K562 treated with DMSO at 1 percent for 24 hours (cell line): ENCODE results near the gene TMEM35A. TPM values are rescaled to one million over a fixed set of nuclear protein-coding genes. Genes with fewer than 3 reads are reported as not detected.

ENCODE experiments used
- total RNA-seq: library from RNA; unstranded; fragments of 300-600 nt; gene quantifications from 2 replicates; pipeline ENCODE4 v1.2.3, GENCODE V29; 2022; ENCODE audit warnings: low read depth; ENCODE audit not compliant: insufficient read depth

Gene TMEM35A, protein sequence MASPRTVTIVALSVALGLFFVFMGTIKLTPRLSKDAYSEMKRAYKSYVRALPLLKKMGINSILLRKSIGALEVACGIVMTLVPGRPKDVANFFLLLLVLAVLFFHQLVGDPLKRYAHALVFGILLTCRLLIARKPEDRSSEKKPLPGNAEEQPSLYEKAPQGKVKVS
- not detected in 2 replicates for total RNA-seq

DNA sequence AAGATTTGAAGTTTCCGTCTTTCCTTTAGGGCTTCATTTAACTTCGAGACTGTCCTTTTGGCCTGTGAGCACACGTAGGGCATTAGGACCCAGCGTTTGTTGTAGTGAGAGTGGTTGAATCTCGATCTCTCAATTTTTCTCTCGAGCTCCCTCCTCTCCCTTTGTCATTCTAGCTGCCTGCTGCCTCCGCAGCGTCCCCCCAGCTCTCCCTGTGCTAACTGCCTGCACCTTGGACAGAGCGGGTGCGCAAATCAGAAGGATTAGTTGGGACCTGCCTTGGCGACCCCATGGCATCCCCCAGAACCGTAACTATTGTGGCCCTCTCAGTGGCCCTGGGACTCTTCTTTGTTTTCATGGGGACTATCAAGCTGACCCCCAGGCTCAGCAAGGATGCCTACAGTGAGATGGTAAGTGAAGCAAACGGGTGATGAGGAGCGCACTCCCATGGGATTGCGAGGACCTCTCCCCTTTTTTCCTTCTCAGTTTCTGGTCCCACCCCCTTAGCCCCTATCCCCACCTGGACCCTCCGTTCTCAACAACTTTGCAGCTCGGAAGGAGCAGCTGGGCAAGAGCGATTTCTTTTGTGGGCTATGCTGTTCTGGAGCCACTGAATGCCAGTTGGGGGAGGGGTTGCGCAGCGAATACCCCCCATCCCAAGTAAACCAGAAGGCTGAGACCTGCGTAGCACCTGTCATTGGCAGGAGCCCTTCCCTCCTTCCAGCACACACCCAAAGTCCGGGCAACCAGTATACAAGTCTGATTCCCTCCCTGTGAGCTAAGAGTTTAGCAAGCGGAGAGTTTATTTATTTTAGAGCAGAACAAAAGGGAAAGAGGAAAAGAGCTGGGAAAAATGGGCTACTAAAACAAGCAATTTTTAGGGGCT, at the start of gene TMEM35A:
Gene TMEM35A, plus strand, starts transcription at position 164 of the 883 bp plus-strand sequence. Its CDS starts 124 bp downstream, at position 288.

DNA sequence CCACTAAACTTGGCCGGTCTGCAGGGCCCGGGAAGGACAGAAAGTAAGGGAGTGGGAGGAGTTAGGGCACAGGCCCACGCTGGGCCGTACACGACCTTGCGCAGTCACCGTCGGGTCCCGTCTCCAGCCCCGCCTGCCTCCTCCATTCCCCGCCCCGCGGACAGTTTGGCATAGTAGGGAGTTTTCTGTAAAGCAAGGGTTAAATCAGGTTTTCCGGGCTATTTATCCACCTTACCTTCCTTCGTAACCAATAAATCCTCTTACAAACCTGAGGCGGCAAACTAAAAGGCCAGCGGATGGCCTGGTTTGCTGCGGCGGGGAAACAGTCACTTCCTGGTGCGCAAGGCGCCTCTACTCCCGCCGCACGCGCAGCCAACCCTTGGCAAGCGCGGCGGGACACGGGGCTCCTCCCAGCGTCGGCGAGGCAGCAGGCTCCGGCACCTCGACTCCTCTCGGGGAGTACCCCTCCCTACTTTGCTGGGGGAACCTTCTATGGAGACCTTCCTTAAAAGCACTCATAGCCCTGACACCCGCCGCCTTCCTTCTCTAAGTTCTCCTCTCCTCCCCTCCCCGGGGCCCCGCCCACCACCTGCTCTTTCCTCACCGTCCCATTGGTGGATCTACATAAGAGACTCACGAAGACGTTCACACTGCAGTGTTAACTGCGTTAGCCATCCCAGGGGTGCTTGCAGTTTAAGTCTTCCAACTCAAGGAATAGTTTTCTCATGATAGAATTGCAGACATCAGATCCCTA, 27.0 kb upstream of the TMEM35A start, which contains the start of gene TRMT2B:
Gene TRMT2B, minus strand, starts transcription at position 563 of the 754 bp plus-strand sequence. CDS start 9,822 bp downstream, outside the sequence.

DNA sequence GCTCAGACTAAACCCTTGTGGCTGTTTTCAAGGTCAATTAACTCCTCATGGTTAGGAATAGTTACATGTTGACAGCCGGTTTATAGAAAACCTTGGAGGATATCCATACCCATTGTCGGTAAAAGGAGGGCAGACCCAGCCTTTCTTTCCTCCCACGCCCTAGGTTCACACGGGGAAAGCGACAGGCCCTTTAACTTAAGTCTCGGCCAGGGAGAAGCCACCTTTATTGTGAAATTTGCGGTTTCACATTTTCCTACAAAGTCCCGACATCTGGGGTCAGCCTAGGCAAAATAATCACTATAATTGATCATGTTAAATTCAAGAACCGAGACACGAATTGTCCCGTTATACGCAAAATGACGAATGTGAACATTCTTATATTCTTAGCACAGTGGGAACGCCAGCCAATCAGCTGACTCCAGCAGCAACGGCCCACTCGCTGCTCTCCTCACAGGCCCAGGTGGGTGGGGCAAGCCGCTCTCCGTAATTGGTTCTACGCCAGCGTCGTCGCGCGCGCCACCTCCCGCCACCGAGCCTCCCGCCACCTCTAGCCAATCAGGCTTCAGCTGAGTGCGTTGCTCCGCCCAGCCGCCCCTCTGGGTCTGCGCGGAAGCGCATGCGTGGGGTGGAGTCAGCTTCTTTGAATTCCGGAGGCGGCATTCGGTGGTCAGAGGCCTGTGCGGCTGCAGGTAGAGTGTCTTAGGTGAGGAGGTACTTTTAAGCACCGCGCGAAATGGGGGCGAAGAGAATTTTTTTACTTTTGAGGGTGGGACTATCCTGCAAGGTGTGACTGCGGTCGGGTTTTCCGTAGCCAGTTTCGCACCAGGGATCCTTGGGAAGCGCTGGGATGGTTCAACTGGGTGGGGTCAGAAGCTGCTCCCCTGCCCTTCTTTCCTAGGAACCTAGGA, 19.1 kb downstream of the TMEM35A start, which contains the start of gene CENPI:
Gene CENPI, plus strand, starts transcription at position 659 of the 908 bp plus-strand sequence. CDS start 2,867 bp downstream, outside the sequence.

Other genes starting within 250 kb of the TMEM35A start
- gene NOX1, start 204.5 kb upstream of the TMEM35A start, total RNA-seq: not detected in 2 replicates
- not detected in 2 replicates for gene XKRX, start 150.0 kb upstream of the TMEM35A start, total RNA-seq
- gene ARL13A, start 109.2 kb upstream of the TMEM35A start, total RNA-seq: not detected in 2 replicates
- gene TRMT2B, start 26.8 kb upstream of the TMEM35A start, total RNA-seq: 17.3 and 20.9 TPM in 2 replicates
- gene CENPI, start 19.3 kb downstream of the TMEM35A start, total RNA-seq: 3.7 and 8.8 TPM in 2 replicates
- gene DRP2, start 140.9 kb downstream of the TMEM35A start, total RNA-seq: 0.19 and 0.22 TPM in 2 replicates
- not detected in 2 replicates for gene TAF7L, start 212.5 kb downstream of the TMEM35A start, total RNA-seq